ENCODE data around the gene ADISSP.

ADISSP gene

DNA sequence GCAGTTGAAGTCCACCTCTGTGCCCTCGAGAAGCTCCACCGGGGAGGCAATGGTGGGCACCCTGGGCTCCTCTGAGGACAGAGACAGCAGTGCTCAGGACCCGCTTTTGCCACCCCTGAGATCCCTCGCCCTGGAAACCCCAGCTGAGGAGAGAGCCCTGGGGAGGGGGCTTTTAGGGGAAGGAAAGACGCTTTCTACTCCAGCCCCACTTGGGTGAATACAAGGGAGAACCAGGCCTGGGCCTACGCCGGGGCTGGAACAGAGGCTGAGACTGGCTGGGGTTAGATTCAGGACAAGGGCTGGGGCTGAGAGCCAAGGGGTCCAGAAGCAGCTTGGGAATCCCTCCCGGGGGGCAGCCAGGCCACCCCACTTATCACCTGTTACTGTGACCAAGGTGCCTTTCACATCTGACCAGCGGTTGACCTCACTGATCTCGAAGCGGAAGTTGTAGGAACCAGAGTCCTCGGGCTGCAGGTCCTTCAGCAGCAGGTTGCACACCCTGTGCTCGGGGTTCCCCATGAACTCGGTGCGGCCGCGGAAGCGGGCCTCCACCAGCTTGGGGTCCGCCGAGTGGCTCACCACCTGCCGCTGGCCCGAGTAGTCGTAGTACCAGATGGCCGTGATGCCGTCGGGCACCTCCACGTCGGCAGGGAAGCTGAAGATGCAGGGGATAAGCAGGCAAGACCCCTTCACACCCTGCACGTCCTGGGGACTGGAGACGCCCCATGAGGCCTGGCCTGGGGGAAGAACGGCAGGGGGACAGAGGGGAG lies 61.4 kb downstream of the ADISSP start:
- H3K4me3 ChIP-seq (ENCODE audit: low read length): no peak overlapping the region
- no peaks in the 10 kb centered on the region for H3K4me1 ChIP-seq (ENCODE audit: control insufficient read depth, low read length)
- H3K27me3 ChIP-seq (ENCODE audit: control insufficient read depth, low read length): 0 out of 2 replicates have a peak, but pooled peaks cover 2% of the 10 kb centered on the region
- H3K4me2 ChIP-seq (ENCODE audit: low read length): no peak overlapping the region
- no peaks in the 10 kb centered on the region for H4K20me1 ChIP-seq (ENCODE audit: control insufficient read depth, insufficient read depth, low read depth, low read length)
- no peaks in the 10 kb centered on the region for H3K9me3 ChIP-seq (ENCODE audit: control insufficient read depth, insufficient read depth, low read length)
- no peaks in the 10 kb centered on the region for H3K79me2 ChIP-seq (ENCODE audit: control insufficient read depth, low read length)
- H3K36me3 ChIP-seq (ENCODE audit: control insufficient read depth, low read length): no peaks in the 10 kb centered on the region
- no peaks in the 10 kb centered on the region for H3F3A ChIP-seq (ENCODE audit: control insufficient read depth, insufficient read depth)
- H3K27ac ChIP-seq (ENCODE audit: low read depth, low read length): no peak overlapping the region
- H3K9me2 ChIP-seq (replicated peaks; ENCODE audit: control insufficient read depth, low read length): no peaks in the 10 kb centered on the region
- no peak for TF ChIP-seq EZH2phosphoT487 (IDR thresholded peaks at IDR 0.05; ENCODE audit: borderline replicate concordance, low read length)
- TF ChIP-seq, protein P1, sequence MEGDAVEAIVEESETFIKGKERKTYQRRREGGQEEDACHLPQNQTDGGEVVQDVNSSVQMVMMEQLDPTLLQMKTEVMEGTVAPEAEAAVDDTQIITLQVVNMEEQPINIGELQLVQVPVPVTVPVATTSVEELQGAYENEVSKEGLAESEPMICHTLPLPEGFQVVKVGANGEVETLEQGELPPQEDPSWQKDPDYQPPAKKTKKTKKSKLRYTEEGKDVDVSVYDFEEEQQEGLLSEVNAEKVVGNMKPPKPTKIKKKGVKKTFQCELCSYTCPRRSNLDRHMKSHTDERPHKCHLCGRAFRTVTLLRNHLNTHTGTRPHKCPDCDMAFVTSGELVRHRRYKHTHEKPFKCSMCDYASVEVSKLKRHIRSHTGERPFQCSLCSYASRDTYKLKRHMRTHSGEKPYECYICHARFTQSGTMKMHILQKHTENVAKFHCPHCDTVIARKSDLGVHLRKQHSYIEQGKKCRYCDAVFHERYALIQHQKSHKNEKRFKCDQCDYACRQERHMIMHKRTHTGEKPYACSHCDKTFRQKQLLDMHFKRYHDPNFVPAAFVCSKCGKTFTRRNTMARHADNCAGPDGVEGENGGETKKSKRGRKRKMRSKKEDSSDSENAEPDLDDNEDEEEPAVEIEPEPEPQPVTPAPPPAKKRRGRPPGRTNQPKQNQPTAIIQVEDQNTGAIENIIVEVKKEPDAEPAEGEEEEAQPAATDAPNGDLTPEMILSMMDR (IDR thresholded peaks at IDR 0.05; ENCODE audit: low read depth, low read length, poor library complexity, severe bottlenecking): no peak

DNA sequence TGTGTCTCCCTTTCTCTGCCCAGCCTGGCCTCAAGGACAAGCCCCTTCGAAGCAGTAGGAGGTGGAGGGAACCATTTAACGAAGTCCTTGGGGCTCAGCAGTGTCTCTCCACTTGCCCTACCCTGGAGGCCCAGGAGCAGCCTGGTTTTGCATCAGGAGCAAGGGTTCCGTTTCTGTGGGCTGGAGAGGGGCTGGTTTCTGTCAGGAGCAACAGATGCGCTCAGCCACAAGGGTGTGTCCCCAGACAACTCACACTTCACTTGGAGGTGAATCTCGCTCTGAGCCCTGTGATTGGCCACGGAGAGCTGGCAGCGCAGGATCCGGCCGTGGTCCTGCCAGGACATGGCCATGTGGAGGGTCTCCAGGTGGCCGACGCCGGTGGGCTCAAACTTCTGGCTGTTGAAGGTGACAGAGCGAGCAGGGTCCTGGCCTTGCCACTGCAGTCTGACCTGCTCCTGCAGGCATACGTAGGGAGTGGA lies 62.0 kb downstream of the ADISSP start:
- H3K4me2 ChIP-seq (ENCODE audit: low read length): no peak overlapping the region
- H3K27ac ChIP-seq (ENCODE audit: low read depth, low read length): no peak overlapping the region
- no peak overlapping the region for H3K4me3 ChIP-seq (ENCODE audit: low read length)
- no peaks in the 10 kb centered on the region for H3K4me1 ChIP-seq (ENCODE audit: control insufficient read depth, low read length)
- H3K27me3 ChIP-seq (ENCODE audit: control insufficient read depth, low read length): 0 out of 2 replicates have a peak, but pooled peaks cover 2% of the 10 kb centered on the region
- H4K20me1 ChIP-seq (ENCODE audit: control insufficient read depth, insufficient read depth, low read depth, low read length): no peaks in the 10 kb centered on the region
- H3K36me3 ChIP-seq (ENCODE audit: control insufficient read depth, low read length): no peaks in the 10 kb centered on the region
- TF ChIP-seq, protein P1 (IDR thresholded peaks at IDR 0.05; ENCODE audit: low read depth, low read length, poor library complexity, severe bottlenecking): no peak
- TF ChIP-seq EZH2phosphoT487 (IDR thresholded peaks at IDR 0.05; ENCODE audit: borderline replicate concordance, low read length): no peak
- no peaks in the 10 kb centered on the region for H3F3A ChIP-seq (ENCODE audit: control insufficient read depth, insufficient read depth)
- no peaks in the 10 kb centered on the region for H3K9me2 ChIP-seq (replicated peaks; ENCODE audit: control insufficient read depth, low read length)
- no peaks in the 10 kb centered on the region for H3K79me2 ChIP-seq (ENCODE audit: control insufficient read depth, low read length)
- no peaks in the 10 kb centered on the region for H3K9me3 ChIP-seq (ENCODE audit: control insufficient read depth, insufficient read depth, low read length)

DNA sequence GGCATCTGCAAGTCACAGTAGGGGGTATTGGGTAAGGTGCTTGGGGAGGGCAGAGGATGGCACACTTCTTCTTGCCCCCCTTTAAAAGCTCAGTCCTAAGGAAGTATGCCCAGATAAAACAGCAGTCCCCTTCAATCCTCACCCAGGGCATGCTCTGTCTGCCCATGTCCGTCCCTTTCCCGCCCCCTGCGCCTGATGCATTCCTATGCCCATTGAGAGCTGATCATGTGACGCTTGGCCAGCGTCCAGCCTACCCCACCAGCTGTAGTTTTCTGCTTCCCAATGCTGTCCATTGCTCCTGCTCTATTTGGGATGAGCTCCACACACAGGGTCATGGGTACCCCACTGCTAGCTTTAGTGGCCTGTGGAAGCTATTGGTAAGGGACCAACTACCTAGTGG lies 63.5 kb downstream of the ADISSP start:
- H3K27ac ChIP-seq (ENCODE audit: low read depth, low read length): no peak overlapping the region
- no peaks in the 10 kb centered on the region for H3K9me2 ChIP-seq (replicated peaks; ENCODE audit: control insufficient read depth, low read length)
- no peaks in the 10 kb centered on the region for H3K79me2 ChIP-seq (ENCODE audit: control insufficient read depth, low read length)
- no peaks in the 10 kb centered on the region for H3K36me3 ChIP-seq (ENCODE audit: control insufficient read depth, low read length)
- no peaks in the 10 kb centered on the region for H4K20me1 ChIP-seq (ENCODE audit: control insufficient read depth, insufficient read depth, low read depth, low read length)
- H3K4me2 ChIP-seq (ENCODE audit: low read length): no peak overlapping the region
- no peak overlapping the region for H3K4me3 ChIP-seq (ENCODE audit: low read length)
- no peaks in the 10 kb centered on the region for H3K9me3 ChIP-seq (ENCODE audit: control insufficient read depth, insufficient read depth, low read length)
- H3K27me3 ChIP-seq (ENCODE audit: control insufficient read depth, low read length): no peaks in the 10 kb centered on the region
- no peak for TF ChIP-seq EZH2phosphoT487 (IDR thresholded peaks at IDR 0.05; ENCODE audit: borderline replicate concordance, low read length)
- TF ChIP-seq, protein P1 (IDR thresholded peaks at IDR 0.05; ENCODE audit: low read depth, low read length, poor library complexity, severe bottlenecking): no peak
- H3F3A ChIP-seq (ENCODE audit: control insufficient read depth, insufficient read depth): no peaks in the 10 kb centered on the region
- no peaks in the 10 kb centered on the region for H3K4me1 ChIP-seq (ENCODE audit: control insufficient read depth, low read length)

Measured in DOHH2 (cell line).